ENCODE measurements around the gene FBXO11.

FBXO11 gene

DNA sequence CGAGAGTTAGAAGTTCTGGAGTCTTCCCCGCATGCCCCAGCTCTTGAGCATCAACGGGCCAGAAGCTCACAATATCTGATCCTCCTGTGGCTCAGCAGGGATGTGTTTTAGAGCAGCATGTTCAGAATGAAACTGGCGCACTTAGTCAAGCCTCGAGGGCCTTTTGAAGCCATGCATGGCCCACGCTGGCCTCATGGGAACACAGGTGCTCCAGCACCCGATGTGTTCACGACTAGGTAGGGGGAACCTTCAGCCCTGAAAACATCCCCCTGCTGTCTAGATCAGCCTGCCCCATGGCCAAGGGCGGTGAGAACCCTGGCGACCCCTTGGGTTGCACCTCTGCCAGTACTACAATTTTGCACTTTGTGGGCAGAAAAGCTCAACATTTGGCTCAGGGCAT, 90.5 kb downstream of the FBXO11 start:
- no peak for DNase-seq (ENCODE audit: low read depth)
- H3K4me3 ChIP-seq (ENCODE audit: low read length): no peak overlapping the region
- TF ChIP-seq, protein P1, sequence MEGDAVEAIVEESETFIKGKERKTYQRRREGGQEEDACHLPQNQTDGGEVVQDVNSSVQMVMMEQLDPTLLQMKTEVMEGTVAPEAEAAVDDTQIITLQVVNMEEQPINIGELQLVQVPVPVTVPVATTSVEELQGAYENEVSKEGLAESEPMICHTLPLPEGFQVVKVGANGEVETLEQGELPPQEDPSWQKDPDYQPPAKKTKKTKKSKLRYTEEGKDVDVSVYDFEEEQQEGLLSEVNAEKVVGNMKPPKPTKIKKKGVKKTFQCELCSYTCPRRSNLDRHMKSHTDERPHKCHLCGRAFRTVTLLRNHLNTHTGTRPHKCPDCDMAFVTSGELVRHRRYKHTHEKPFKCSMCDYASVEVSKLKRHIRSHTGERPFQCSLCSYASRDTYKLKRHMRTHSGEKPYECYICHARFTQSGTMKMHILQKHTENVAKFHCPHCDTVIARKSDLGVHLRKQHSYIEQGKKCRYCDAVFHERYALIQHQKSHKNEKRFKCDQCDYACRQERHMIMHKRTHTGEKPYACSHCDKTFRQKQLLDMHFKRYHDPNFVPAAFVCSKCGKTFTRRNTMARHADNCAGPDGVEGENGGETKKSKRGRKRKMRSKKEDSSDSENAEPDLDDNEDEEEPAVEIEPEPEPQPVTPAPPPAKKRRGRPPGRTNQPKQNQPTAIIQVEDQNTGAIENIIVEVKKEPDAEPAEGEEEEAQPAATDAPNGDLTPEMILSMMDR (conservative IDR thresholded peaks at IDR 0.05; ENCODE audit: low read depth, low read length): no peak

DNA sequence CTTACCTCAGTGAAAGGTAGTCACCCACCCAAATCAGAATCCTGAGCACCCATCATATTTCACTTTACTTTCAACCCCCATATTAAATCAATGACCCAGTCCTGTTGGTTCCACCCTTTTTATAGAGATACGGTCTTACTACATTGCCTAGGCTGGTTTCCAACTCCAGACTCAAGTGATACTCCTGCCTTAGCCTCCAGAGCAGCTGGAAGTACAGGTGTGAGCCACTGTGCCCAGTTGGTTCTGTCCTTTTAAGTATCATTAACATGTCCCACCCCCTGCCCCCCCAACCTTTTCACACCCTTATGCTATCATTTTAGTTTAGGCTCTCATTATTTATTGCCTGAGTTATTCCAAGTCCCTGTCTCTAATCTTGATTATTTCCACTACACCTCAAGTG, 94.6 kb downstream of the FBXO11 start:
- DNase-seq (ENCODE audit: low read depth): no peak
- TF ChIP-seq, protein P1 (conservative IDR thresholded peaks at IDR 0.05; ENCODE audit: low read depth, low read length): no peak
- no peak overlapping the region for H3K4me3 ChIP-seq (ENCODE audit: low read length)

DNA sequence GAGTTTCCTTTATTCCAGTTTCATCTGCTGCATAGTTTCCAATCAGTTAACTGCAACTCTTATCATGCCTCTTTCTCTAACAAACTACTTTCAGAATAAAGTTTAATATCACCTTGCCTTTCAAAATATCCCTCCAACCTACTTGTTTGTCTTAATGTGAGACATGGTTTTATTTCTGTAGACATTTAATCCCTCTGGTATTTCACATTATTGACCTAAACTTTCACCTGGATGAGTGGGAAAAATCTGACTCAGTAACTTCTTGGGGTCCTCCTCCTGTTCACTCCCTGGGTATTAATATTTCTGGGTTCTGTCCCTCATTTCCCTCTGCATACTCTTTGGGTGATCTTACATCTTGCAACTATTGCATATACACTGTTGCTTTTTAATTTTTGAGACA, 95.4 kb downstream of the FBXO11 start:
- no peak for DNase-seq (ENCODE audit: low read depth)
- TF ChIP-seq, protein P1 (conservative IDR thresholded peaks at IDR 0.05; ENCODE audit: low read depth, low read length): no peak
- H3K4me3 ChIP-seq (ENCODE audit: low read length): no peak overlapping the region

DNA sequence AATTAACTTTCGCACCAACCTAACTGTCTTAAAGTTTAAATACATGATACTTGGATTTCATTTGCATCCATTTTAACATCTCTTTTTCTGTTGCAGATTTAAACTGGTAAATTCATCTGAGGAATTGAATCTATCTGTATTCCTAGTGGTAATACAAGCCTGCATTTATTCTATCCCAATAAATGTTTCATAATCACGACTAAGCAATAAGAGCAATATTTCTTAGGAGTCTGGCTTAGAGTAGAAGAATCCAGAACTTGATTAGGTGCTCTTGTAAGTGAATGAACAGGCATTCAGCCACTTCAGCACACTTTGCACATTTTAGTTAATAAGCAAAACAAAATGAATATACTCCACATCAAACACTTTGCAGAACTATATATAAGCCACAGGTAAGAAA, 96.4 kb downstream of the FBXO11 start:
- no peak overlapping the region for H3K4me3 ChIP-seq (ENCODE audit: low read length)
- TF ChIP-seq, protein P1 (conservative IDR thresholded peaks at IDR 0.05; ENCODE audit: low read depth, low read length): no peak
- no peak for DNase-seq (ENCODE audit: low read depth)

DNA sequence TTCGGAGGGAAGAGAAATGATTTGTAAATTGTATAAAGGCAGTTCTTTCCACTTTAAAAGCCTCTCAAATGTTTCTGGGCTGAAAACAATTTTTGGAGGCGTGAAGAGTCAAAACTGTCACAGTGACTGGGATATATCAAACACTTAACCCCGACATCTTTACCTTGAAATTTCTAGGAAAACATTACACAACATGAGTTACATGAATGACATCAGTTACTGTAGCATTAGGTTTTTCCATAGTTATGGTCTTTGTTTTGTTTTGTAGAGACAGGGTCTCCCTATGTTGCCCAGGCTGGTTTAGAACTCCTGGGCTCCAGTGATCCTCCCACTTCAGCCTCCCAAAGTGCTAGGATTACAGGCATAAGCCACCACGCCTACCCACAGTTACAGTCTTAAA, 97.7 kb downstream of the FBXO11 start:
- DNase-seq (ENCODE audit: low read depth): no peak
- TF ChIP-seq, protein P1 (conservative IDR thresholded peaks at IDR 0.05; ENCODE audit: low read depth, low read length): no peak
- H3K4me3 ChIP-seq (ENCODE audit: low read length): no peak overlapping the region

DNA sequence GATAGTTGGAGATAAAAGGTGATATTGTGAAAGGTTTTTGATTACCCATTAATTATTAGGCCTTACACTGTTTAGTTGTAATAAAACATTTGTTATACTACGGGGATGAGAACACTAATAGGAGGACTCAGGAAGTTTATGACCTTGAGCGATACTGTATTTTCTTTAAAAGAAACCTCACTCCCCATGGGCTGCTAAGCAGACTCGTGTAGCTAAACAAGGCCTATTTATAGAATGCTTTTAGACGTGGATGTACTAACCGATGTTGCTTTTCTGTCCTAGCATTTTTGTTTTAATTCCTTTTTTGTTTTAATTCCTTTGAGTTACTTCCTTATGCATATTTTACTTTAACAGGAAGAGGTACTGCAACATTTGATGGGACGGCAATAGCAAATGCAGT, 100.4 kb downstream of the FBXO11 start:
- H3K4me3 ChIP-seq (ENCODE audit: low read length): no peak overlapping the region
- DNase-seq (ENCODE audit: low read depth): no peak
- TF ChIP-seq, protein P1 (conservative IDR thresholded peaks at IDR 0.05; ENCODE audit: low read depth, low read length): no peak

DNA sequence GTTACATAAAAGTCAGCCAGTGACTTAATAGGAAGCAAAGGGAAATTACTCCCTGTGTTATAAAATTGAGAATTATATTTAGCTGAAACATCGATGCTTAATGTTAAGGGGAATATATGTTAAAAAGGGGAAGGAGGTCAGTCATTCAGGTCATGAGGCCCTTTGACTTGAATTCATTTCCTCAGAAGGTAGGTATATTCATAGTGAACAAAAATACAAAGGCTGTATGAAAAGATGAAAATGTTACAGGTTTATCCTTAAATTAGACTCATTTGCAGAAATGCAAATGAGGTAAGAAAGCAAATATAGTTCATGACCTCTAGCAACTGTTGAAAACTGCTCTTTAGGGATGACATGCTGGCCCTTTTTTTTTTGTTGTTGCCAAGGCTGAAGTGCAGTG, 102.5 kb downstream of the FBXO11 start:
- no peak for DNase-seq (ENCODE audit: low read depth)
- TF ChIP-seq, protein P1 (conservative IDR thresholded peaks at IDR 0.05; ENCODE audit: low read depth, low read length): no peak
- no peak overlapping the region for H3K4me3 ChIP-seq (ENCODE audit: low read length)
